Natural killer cell treated with Interleukin-12 subunit alpha and Interleukin-12 subunit beta and Interleukin-15 and Interleukin-18, amount 100 ng/mL, for 72 hours (primary cell): Measurements from ENCODE around the gene SLC6A3. TPM values are rescaled to one million over a fixed set of nuclear protein-coding genes. Genes with fewer than 3 reads are reported as not detected.
A peak's percentile ranks its signal among the peaks of the same experiment; 100 is the strongest.
"Not testable (repeated sequence)": the region's sequence is repeated elsewhere in the genome, so short reads cannot be mapped to it uniquely, and the experiment has no call there.

Experiments
- ATAC-seq, 2 donors: fragments of 150-1000 bp; cut with Tn5 transposase in 1 of 2; sonication (Bioruptor Pico), chemical (Tn5 transposase) in 1 of 2; 2 replicates each; pipeline ENCODE4 v1.10.0; 2021
- DNase-seq: peaks from one replicate; pipeline ENCODE4 v3.0.0; 2022; ENCODE audit warnings: low spot score
- H3K27ac Mint-ChIP-seq, 2 donors: 1 replicate in 1 of 2; 2 replicates in 1 of 2; pipeline ENCODE4 v1.8.0; 2022; ENCODE audit warnings: mixed read lengths in 2 of 2, mild to moderate bottlenecking in 1 of 2, moderate library complexity in 1 of 2
- H3K27me3 Mint-ChIP-seq, 2 donors: 1 replicate in 1 of 2; 2 replicates in 1 of 2; pipeline ENCODE4 v1.8.0; 2022; ENCODE audit warnings: mixed read lengths in 2 of 2
- H3K36me3 Mint-ChIP-seq: one replicate; pipeline ENCODE4 v1.8.0; 2022; ENCODE audit warnings: mixed read lengths
- H3K4me1 Mint-ChIP-seq, 2 donors: 1 replicate in 1 of 2; 2 replicates in 1 of 2; pipeline ENCODE4 v1.8.0; 2022; ENCODE audit warnings: low read depth in 2 of 2, mixed read lengths in 2 of 2, mild to moderate bottlenecking in 1 of 2
- H3K4me3 Mint-ChIP-seq: one replicate; pipeline ENCODE4 v1.8.0; 2022; ENCODE audit warnings: mixed read lengths
- H3K9me3 Mint-ChIP-seq: 2 replicates; pipeline ENCODE4 v1.8.0; 2022; ENCODE audit warnings: mixed read lengths
- total RNA-seq, 2 donors: library from RNA; stranded (reverse); gene quantifications; one replicate each; pipeline ENCODE4 v1.2.3, GENCODE V29; 2022

The SLC6A3 gene
- total RNA-seq, 2 donors from 2014 or later = not detected

- peaks cover 12% of the 10 kb centered on the region for H3K9me3 Mint-ChIP-seq
- H3K4me3 Mint-ChIP-seq = no peak overlapping the region
- H3K27ac Mint-ChIP-seq = no peak overlapping the region
- ATAC-seq (no peak), DNase-seq (no peak)
- H3K36me3 Mint-ChIP-seq = peaks cover 25% of the 10 kb centered on the region
- H3K4me1 Mint-ChIP-seq = peaks cover 12 to 20% of the 10 kb centered on the region in 2 donors
- no peaks in the 10 kb centered on the region for H3K27me3 Mint-ChIP-seq
Observed at GRCh38 chr5:1465117-1465516, 19.9 kb upstream of the SLC6A3 start.

GRCh38 chr5:1464511-1464910 is 19.3 kb upstream of the SLC6A3 start:
- ATAC-seq (no peak), DNase-seq (no peak)
- H3K4me3 Mint-ChIP-seq = no peak overlapping the region
- peaks cover 12 to 20% of the 10 kb centered on the region in 2 donors for H3K4me1 Mint-ChIP-seq
- H3K9me3 Mint-ChIP-seq = peaks cover 12% of the 10 kb centered on the region
- peaks cover 25% of the 10 kb centered on the region for H3K36me3 Mint-ChIP-seq
- H3K27me3 Mint-ChIP-seq = no peaks in the 10 kb centered on the region
- no peak overlapping the region for H3K27ac Mint-ChIP-seq

GRCh38 chr5:1464096-1464446 is 18.8 kb upstream of the SLC6A3 start:
- ATAC-seq = no peak
- H3K27me3 Mint-ChIP-seq = no peaks in the 10 kb centered on the region
- no peak overlapping the region for H3K27ac Mint-ChIP-seq
- DNase-seq = no peak
- peaks cover 12 to 20% of the 10 kb centered on the region in 2 donors for H3K4me1 Mint-ChIP-seq
- peaks cover 12% of the 10 kb centered on the region for H3K9me3 Mint-ChIP-seq
- H3K4me3 Mint-ChIP-seq = no peak overlapping the region
- peaks cover 25% of the 10 kb centered on the region for H3K36me3 Mint-ChIP-seq

GRCh38 chr5:1463326-1464095 is 18.3 kb upstream of the SLC6A3 start:
- DNase-seq = no peak
- Mint-ChIP-seq H3K4me3 (no peak overlapping the region), H3K9me3 (peaks cover 12% of the 10 kb centered on the region), H3K27ac (no peak overlapping the region), H3K27me3 (no peaks in the 10 kb centered on the region), H3K4me1 (peaks cover 12 to 21% of the 10 kb centered on the region in 2 donors), H3K36me3 (peaks cover 26% of the 10 kb centered on the region)
- no peak for ATAC-seq

GRCh38 chr5:1462358-1462757 is 17.1 kb upstream of the SLC6A3 start:
- no peak overlapping the region for H3K27ac Mint-ChIP-seq
- no peak overlapping the region for H3K4me3 Mint-ChIP-seq
- peaks cover 31% of the 10 kb centered on the region for H3K36me3 Mint-ChIP-seq
- ATAC-seq (no peak), DNase-seq (no peak)
- H3K27me3 Mint-ChIP-seq = no peaks in the 10 kb centered on the region
- peaks cover 12 to 19% of the 10 kb centered on the region in 2 donors for H3K4me1 Mint-ChIP-seq
- H3K9me3 Mint-ChIP-seq = peaks cover 12% of the 10 kb centered on the region

- no peak overlapping the region for H3K27ac Mint-ChIP-seq
- peaks cover 38% of the 10 kb centered on the region for H3K36me3 Mint-ChIP-seq
- no peaks in the 10 kb centered on the region for H3K27me3 Mint-ChIP-seq
- no peak overlapping the region for H3K4me3 Mint-ChIP-seq
- ATAC-seq = no peak
- H3K9me3 Mint-ChIP-seq = peaks cover 17% of the 10 kb centered on the region
- no peak for DNase-seq
- H3K4me1 Mint-ChIP-seq = peaks cover 12 to 22% of the 10 kb centered on the region in 2 donors
Observed at GRCh38 chr5:1461396-1461795, 16.2 kb upstream of the SLC6A3 start.

GRCh38 chr5:1460054-1460682 is 14.9 kb upstream of the SLC6A3 start:
- Mint-ChIP-seq H3K9me3 (peaks cover 14% of the 10 kb centered on the region), H3K4me3 (no peak overlapping the region), H3K4me1 (peaks cover 8 to 18% of the 10 kb centered on the region in 2 donors), H3K36me3 (peaks cover 37% of the 10 kb centered on the region), H3K27ac (no peak overlapping the region), H3K27me3 (no peaks in the 10 kb centered on the region)
- ATAC-seq (no peak), DNase-seq (no peak)

- not testable (repeated sequence) for H3K27ac Mint-ChIP-seq, H3K27me3 Mint-ChIP-seq, H3K9me3 Mint-ChIP-seq, DNase-seq, ATAC-seq, H3K4me3 Mint-ChIP-seq
- Mint-ChIP-seq H3K36me3 (peaks cover 30% of the 10 kb centered on the region), H3K4me1 (peaks cover 3 to 11% of the 10 kb centered on the region in 2 donors)
Observed at GRCh38 chr5:1459435-1459834, 14.2 kb upstream of the SLC6A3 start.

- not testable (repeated sequence) for H3K27me3 Mint-ChIP-seq, ATAC-seq, H3K4me3 Mint-ChIP-seq, H3K27ac Mint-ChIP-seq, H3K4me1 Mint-ChIP-seq, DNase-seq
- Mint-ChIP-seq H3K36me3 (peaks cover 43% of the 10 kb centered on the region), H3K9me3 (peaks cover 10% of the 10 kb centered on the region)
Observed at GRCh38 chr5:1456110-1456881, 11.1 kb upstream of the SLC6A3 start.

- H3K27me3 Mint-ChIP-seq = peaks cover 0 to 3% of the 10 kb centered on the region in 2 donors
- peaks cover 10% of the 10 kb centered on the region for H3K9me3 Mint-ChIP-seq
- ATAC-seq (no peak), DNase-seq (no peak)
- H3K27ac Mint-ChIP-seq = no peak overlapping the region
- peaks cover 34% of the 10 kb centered on the region for H3K36me3 Mint-ChIP-seq
- no peak overlapping the region for H3K4me3 Mint-ChIP-seq
- peaks cover 7 to 15% of the 10 kb centered on the region in 2 donors for H3K4me1 Mint-ChIP-seq
Observed at GRCh38 chr5:1453613-1454012, 8.4 kb upstream of the SLC6A3 start.

- Mint-ChIP-seq H3K4me3 (peak overlapping the region; percentile 39), H3K9me3 (peaks cover 5% of the 10 kb centered on the region), H3K27me3 (peaks cover 9 to 12% of the 10 kb centered on the region in 2 donors), H3K27ac (no peak overlapping the region), H3K4me1 (peaks cover 9 to 23% of the 10 kb centered on the region in 2 donors), H3K36me3 (peaks cover 14% of the 10 kb centered on the region)
- ATAC-seq (no peak), DNase-seq (no peak)
Observed at GRCh38 chr5:1449081-1449630, 3.9 kb upstream of the SLC6A3 start.

- H3K4me3 Mint-ChIP-seq = peak overlapping the region; percentile 39
- no peak for DNase-seq
- H3K9me3 Mint-ChIP-seq = peaks cover 2% of the 10 kb centered on the region
- H3K4me1 Mint-ChIP-seq = peaks cover 9 to 25% of the 10 kb centered on the region in 2 donors
- peaks cover 8% of the 10 kb centered on the region for H3K36me3 Mint-ChIP-seq
- H3K27me3 Mint-ChIP-seq = peaks cover 15 to 16% of the 10 kb centered on the region in 2 donors
- ATAC-seq = peak; percentile 43 to 81
- no peak overlapping the region for H3K27ac Mint-ChIP-seq
Observed at GRCh38 chr5:1448511-1449011, 3.3 kb upstream of the SLC6A3 start.

- Mint-ChIP-seq H3K9me3 (no peaks in the 10 kb centered on the region), H3K4me3 (no peak overlapping the region), H3K4me1 (peaks cover 9 to 25% of the 10 kb centered on the region in 2 donors), H3K36me3 (peaks cover under 1% of the 10 kb centered on the region), H3K27ac (no peak overlapping the region), H3K27me3 (peaks cover 20 to 23% of the 10 kb centered on the region in 2 donors)
- DNase-seq (no peak), ATAC-seq (peak in 1 of 2 donors; percentile 41)
Observed at GRCh38 chr5:1447671-1448361, 2.6 kb upstream of the SLC6A3 start.
